Measurements from ENCODE around the gene ZNF425. TPM values are rescaled to one million over a fixed set of nuclear protein-coding genes. Genes with fewer than 3 reads are reported as not detected.
"Not testable (repeated sequence)": the region's sequence is repeated elsewhere in the genome, so short reads cannot be mapped to it uniquely, and the experiment has no call there.

ZNF425 gene
- total and polyA plus RNA-seq, 11 donors: 0.21 to 1.6 (median 0.91) TPM

GRCh38 chr7:149147752-149148653, 21.9 kb upstream of the ZNF425 start:
- no peaks in the 10 kb centered on the region for H3K36me3 ChIP-seq
- peak overlapping the region; percentile 62 to 95 (median 89) for H3K27ac ChIP-seq
- H3K4me3 ChIP-seq: peak overlapping the region; percentile 70 to 98 (median 86)
- peak in 3 of 4 donors; percentile 53 to 64 (median 58) for ATAC-seq
- peaks cover 0 to 28% (median 13%) of the 10 kb centered on the region in 12 donors for H3K4me1 ChIP-seq
- intact Hi-C loops (cut with DNase I): loop anchor here in 4 of 10 donors (1.0 to 2.0 kb wide), 2 partner anchors 21 to 22 kb away; partner anchors contain the start of gene ZNF425 (in 4 of the 4)
- TF ChIP-seq CTCF (IDR thresholded peaks at IDR 0.05) (no peak), POLR2A (IDR thresholded peaks at IDR 0.05) (no peak)
- H3K9me3 ChIP-seq: no peaks in the 10 kb centered on the region
- no peaks in the 10 kb centered on the region for H3K27me3 ChIP-seq
- WGBS, 4 donors: 0% methylated on average over 13 to 86 of the region's 86 CpGs
- DNase-seq: peak; percentile 37 to 83 (median 52)

- intact Hi-C loops (cut with DNase I): loop anchor here in 4 of 10 donors (1.0 to 2.0 kb wide), 2 partner anchors 20 to 21 kb away; partner anchors contain the start of gene ZNF425 (in 4 of the 4)
- TF ChIP-seq CTCF (IDR thresholded peaks at IDR 0.05) (peak; percentile 18 to 98 (median 84)), POLR2A (IDR thresholded peaks at IDR 0.05) (no peak)
- Histone ChIP-seq H3K36me3 (no peaks in the 10 kb centered on the region), H3K27ac (peak within 1 kb of the TSS; percentile 62 to 95 (median 89)), H3K27me3 (no peaks in the 10 kb centered on the region), H3K4me3 (peak within 1 kb of the TSS; percentile 70 to 98 (median 86)), H3K9me3 (no peaks in the 10 kb centered on the region), H3K4me1 (peaks cover 0 to 28% (median 13%) of the 10 kb centered on the region in 12 donors)
- DNase-seq: peak; percentile 78 to 90 (median 80)
- peak; percentile 67 to 94 (median 90) for ATAC-seq
- 0 to 1% (median 1%) methylated on average over 18 to 79 of the region's 79 CpGs for WGBS, 4 donors
These were observed 21.1 kb upstream of the ZNF425 start, which contains the start of gene ZNF398 for GRCh38 chr7:149147072-149147751. ZNF398 (plus strand) TSS chr7:149147453; CDS start chr7:149147743, 290 bp downstream.

GRCh38 chr7:149145031-149145845, 19.1 kb upstream of the ZNF425 start:
- H3K27ac ChIP-seq: no peak overlapping the region
- ATAC-seq (no peak), DNase-seq (no peak)
- no peaks in the 10 kb centered on the region for H3K36me3 ChIP-seq
- H3K27me3 ChIP-seq: no peaks in the 10 kb centered on the region
- H3K9me3 ChIP-seq: no peaks in the 10 kb centered on the region
- no peak overlapping the region for H3K4me3 ChIP-seq
- intact Hi-C loops (cut with DNase I): no loop called here
- WGBS, 4 donors: 88 to 95% (median 90%) methylated on average over 8 of the region's 8 CpGs
- TF ChIP-seq POLR2A (IDR thresholded peaks at IDR 0.05): no peak
- TF ChIP-seq CTCF (IDR thresholded peaks at IDR 0.05): no peak
- H3K4me1 ChIP-seq: peaks cover 0 to 26% (median 12%) of the 10 kb centered on the region in 12 donors

- H3K36me3 ChIP-seq; H3K27ac ChIP-seq; ATAC-seq; H3K4me3 ChIP-seq; H3K9me3 ChIP-seq; DNase-seq; H3K27me3 ChIP-seq; intact Hi-C loops (cut with DNase I): not testable (repeated sequence)
- 77 to 82% (median 81%) methylated on average over 14 of the region's 14 CpGs for WGBS, 4 donors
- peaks cover 0 to 19% (median 10%) of the 10 kb centered on the region in 12 donors for H3K4me1 ChIP-seq
These were observed 18.4 kb upstream of the ZNF425 start for GRCh38 chr7:149144436-149144922.

All from heart left ventricle (tissue), 16 donors.